Fibroblast of peridontal ligament (primary cell): ENCODE data around the gene FPR3.

Experiments used
- DNase-seq: peaks from one replicate; pipeline ENCODE4 v3.0.0-alpha.2; 2010; ENCODE audit errors: extremely low read depth

Gene FPR3

GRCh38 chr19:51807111-51807701 is 12.2 kb downstream of the FPR3 start:
- DNase-seq: no peak

GRCh38 chr19:51807925-51808324 is 13.0 kb downstream of the FPR3 start:
- DNase-seq: no peak

DNA sequence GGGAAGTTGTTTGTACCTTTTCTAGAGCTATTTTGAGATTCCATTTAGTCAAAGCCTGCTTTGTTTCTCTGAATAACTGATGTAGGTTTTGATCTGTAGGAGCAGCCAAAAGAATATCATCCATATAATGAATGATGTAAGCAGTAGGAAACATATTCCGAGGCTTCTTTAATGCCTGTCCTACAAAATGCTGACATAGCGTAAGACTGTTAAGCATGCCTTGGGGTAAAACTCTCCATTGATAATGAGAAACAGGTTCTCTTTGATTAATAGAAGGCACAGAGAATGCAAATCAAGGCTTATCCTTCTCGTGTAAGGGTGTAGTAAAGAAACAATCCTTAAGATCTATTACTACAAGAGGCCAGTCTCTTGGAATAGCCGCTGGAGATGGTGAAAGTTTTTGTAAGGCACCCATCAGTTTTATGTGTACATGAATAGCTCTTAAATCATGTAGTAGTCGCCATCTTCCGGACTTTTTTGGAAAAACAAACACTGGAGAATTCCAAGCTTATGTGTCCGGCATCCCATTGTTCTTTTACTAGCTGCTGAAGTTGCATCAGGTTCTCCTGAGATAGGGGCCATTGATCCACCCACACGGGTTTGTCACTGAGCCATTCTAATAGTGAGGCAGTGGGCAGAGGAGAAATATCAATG is 13.5 kb downstream of the FPR3 start:
- peak; percentile 30 for DNase-seq

- no peak for DNase-seq
Measured at GRCh38 chr19:51809787-51810186, 14.8 kb downstream of the FPR3 start.

DNA sequence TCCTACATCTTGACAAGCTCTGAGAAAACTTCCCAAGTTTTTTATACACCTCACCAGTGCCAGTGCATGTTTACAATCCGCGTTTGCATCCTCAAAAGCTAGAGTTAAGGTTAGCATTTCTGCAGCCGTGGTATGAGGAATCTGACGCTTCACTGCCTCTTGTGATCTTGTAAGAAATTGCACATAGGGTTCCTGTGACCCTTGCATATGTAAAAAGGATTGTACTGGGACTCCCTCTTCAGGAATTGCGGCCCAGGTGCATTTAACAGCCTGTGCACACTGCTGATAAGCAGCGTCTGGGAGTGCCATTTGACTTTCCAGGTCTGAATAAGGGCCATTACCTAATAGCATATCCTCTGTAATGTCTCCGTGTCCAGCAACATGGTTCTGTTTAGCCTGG is 15.3 kb downstream of the FPR3 start:
- DNase-seq: no peak

DNA sequence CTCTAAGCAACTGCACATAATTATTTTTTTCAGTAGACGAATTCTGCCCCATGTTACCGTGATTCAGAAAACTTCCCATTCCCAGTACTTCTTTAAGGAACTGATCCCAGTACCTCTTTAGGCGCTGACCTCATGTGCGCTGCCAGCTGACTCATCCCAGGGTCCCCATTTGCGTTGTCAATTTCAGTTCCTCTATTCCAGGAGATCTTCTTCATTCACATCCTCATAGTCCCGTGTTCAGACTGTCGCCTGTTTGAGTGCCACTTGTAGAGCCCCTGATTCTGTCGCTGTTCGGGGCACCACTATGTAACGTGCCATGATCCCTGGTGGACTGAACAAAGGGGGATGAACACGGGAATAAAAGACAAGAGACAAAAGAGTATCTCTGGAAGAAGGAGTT is 16.4 kb downstream of the FPR3 start:
- no peak for DNase-seq

DNA sequence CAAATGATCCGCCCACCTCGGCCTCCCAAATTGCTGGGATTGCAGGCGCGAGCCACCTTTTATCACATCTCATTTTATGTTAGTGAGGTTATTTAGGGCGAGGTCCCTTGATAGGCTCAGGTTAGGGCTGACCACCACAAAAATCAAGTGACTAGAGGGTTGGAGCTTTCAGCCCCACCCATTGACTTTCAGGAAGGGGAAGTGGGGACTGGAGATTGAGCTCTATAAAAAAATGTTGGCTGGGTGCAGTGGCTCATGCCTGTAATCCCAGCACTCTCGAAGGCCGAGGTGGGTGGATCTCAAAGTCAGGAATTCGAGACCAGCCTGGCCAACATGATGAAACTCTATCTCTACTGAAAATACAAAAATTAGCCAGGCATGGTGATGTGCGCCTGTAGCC is 20.1 kb downstream of the FPR3 start:
- DNase-seq: no peak

- DNase-seq: no peak
Measured at GRCh38 chr19:51816711-51817110, 21.8 kb downstream of the FPR3 start.

DNA sequence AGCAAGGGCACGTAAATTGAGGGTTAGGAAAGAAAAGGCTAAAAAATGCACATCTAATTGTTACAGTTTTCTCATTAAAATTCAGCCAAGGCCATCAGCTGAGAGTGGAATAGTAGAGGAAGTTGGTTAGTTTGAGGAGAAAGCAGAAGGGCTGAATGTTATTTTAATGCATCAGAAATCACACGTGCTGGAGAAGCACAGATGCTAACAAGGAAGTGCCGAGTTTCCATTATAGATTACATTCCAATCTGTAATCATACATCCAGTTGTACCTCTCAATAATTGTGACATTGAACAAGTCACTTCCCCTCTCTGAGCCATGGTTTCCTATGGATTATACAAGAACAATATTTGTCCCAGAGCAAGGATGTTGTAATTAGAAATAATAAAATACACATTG is 25.1 kb downstream of the FPR3 start:
- DNase-seq: no peak

- no peak for DNase-seq
Measured at GRCh38 chr19:51820831-51821446, 26.0 kb downstream of the FPR3 start.

- no peak for DNase-seq
Measured at GRCh38 chr19:51821456-51821855, 26.5 kb downstream of the FPR3 start.

GRCh38 chr19:51821921-51822320 is 27.0 kb downstream of the FPR3 start:
- peak; percentile 20 for DNase-seq

- DNase-seq: peak; percentile 28
Measured at GRCh38 chr19:51822325-51822724, 27.4 kb downstream of the FPR3 start.

DNA sequence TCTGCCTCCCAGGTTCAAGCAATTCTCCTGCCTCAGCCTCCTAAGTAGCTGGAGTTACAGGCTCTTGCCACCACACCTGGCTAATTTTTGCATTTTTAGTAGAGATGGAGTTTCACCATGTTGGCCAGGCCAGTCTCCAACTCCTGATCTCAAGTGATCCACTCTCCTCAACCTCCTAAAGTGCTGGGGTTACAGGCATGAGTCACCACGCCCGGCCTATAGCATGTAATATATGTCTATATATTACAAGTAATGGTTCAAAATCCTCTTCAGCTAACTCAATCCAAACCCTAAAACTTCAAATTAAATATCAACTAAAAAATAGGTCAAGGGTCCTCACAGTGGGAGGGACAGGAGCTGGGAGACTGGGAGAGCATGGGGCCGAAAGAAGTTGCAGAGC is 28.0 kb downstream of the FPR3 start:
- DNase-seq: no peak

- DNase-seq: no peak
Measured at GRCh38 chr19:51824281-51825005, 29.5 kb downstream of the FPR3 start.

- DNase-seq: no peak
Measured at GRCh38 chr19:51830274-51830673, 35.3 kb downstream of the FPR3 start.

DNA sequence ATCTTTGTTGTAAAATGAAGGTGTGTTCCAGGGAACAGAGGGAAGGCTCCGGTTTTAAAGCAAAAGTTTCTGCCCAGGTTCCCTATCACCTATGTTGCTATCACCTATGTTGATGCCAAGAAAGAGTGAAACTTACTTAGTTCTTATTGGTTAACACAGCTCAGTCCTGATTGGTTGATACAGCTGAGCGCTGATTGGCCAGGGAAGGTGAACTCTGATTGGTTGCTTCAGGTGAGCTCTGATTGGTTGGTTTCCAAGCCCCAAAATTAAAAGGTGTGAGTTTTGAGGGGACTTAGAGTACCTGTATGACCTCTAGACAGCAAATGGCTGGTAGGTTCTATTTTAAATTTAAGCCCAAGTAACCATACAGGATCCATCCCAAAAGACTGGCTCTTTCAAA is 42.2 kb downstream of the FPR3 start:
- DNase-seq: no peak

- no peak for DNase-seq
Measured at GRCh38 chr19:51861870-51862622, 67.1 kb downstream of the FPR3 start.

DNA sequence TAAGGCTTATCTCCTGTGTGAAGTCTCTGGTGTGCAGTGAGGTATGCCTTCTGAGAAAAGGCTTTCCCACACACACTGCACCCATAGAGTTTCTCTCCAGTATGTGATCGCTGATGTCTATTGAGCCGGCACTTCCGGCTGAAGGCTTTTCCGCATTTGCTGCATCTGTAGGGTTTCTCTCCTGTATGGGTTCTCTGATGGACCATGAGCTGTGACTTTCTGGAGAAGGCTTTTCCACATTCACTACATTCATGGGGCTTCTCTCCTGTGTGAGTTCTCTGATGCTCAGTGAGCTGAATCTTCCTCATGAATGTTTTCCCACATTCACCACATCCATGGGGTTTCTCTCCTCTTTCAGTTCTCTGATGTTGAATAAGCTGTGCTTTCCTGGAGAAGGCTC is 78.1 kb downstream of the FPR3 start:
- no peak for DNase-seq
